HuH-7 (cell line): ENCODE results near the gene MYLK3.

ENCODE experiments used
- DNase-seq: peaks from one replicate; pipeline ENCODE4 v3.0.0; 2011; ENCODE audit warnings: low spot score

Gene MYLK3

DNA sequence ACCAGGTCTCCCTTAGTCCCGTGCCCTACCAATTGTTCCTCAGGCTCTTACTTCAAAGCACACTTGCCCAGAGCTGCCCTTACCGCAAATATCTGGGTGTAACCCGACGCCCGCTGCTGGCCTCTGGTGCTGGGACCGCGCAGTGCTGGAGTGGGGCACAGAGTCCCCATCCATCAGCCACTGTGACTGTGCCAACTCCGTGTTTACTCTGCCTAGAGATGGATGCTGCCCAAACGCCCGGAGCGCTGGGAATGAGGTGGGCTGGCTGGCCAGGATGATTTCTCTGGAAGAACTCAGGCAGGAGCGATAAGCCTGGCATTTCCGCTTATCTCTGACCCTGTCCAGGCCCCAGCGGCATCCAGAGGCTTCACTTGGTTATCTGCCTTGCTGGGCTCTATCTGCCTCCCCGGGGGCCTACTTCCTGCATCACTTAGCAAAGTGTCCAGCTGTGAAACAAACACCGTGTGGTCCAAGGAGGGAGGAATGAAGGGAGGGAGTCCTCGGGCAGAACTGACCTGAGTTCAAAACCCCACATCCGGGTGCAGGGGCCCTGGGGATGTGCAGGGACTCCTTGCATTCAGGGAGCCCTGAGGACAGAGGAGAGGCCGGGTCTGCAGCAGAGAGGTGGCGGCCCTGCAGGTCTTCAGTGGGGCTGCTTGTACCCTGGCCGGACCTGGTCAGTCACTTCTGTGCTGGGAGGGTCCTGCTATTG lies 9.4 kb upstream of the MYLK3 start:
- no peak for DNase-seq

DNA sequence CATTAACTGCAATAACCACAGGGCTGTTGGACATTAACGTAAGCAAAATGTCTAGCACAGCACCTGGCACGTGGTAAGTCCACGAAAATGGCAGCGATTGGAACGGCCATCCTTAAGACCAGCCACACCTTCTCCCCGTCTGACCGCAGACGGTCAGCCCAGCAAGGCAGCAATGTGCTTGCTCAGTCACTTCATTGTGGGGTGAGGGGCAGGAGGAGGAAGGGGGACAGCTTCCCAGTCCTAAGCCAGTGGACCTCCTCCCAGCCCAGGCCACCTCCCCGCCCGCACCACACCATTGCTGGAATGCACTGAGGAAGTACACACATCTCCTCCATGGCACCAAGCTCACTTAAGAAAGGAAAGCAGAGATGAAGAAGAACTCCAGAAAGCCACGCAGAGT lies 8.6 kb upstream of the MYLK3 start:
- no peak for DNase-seq

DNA sequence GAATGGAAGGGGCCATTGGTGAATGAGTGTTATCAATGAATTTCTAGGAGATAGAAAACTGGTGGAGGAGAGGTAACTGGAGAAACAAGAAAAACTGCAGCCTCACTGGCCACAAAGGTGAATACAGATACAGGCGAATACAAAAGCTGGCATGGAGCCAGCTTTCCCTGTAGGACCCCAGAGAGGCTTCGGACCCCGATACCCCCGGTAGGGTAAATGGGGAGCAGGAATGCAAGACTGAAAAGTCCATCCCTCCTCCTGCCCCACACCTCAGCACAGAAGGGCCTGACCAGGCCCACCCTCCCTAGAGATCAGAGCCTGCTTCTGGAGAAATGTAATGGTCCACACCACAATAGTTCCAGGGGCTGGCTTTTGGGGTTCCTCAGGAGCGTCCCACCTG lies 4.9 kb upstream of the MYLK3 start:
- DNase-seq: no peak

DNA sequence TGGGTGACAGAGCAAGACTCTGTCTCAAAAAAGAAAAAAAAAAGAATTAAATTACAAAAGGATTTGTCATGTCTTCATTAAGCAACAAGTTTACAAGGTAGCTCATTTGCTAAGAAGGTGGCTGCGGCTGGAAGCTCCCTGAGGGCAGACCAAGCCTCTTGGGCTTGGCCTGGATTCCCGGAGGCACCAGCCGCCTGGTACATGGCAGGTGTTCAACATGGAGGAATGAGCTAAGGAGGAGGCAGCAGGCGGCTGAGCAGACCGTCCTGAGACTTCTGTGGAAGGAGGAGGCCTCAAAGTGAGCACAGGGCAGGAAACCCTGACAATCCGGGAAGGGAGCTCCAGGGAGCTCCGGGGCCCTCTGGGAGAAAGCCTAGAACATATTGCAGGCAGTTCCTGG lies 3.2 kb upstream of the MYLK3 start:
- DNase-seq: no peak

DNA sequence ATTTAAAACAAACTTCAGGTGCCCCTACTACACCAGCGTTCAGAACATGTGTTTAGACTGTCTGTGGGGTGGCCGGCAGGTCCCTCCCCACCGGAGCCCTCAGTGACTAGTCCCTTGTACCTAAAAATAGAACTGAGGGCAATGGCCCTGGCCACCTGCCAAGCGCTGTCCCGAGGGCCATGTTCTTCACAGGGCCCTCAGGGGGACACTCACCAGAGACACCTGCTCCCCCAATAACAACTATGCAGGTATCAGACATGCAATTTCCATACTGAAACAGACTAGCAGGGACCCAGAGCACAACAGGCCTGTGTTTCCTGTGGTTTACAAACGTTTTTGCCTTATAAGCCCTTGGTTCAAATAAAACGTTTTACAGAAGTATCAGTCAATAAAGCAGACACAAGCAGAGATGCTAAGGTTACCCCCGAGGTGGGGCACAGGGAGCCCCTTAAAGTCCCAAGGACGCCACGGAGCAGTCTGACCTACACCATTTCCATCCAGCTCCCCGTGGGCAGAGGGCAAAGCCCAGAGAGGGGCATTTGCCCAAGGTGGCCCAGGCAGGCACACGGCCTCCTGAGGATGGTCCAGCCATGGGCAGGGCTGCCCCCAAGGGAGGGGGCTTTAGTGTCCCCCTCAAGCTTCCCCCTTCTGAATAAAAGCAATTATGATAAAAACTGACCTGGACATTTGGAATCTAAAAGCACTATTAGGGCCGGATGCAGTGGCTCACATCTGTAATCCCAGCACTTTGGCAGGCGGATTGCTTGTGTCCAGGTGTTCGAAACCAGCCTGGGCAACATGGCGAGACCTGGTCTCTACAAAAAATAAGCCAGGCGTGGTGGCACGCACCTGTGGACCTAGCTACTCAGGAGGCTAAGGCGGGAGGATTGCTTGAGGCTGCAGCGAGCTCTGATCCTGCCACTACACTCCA lies 896 bp upstream of the MYLK3 start:
- DNase-seq: no peak

- peak; percentile 41 for DNase-seq
Measured at GRCh38 chr16:46746821-46747776, 1.0 kb downstream of the MYLK3 start.

DNA sequence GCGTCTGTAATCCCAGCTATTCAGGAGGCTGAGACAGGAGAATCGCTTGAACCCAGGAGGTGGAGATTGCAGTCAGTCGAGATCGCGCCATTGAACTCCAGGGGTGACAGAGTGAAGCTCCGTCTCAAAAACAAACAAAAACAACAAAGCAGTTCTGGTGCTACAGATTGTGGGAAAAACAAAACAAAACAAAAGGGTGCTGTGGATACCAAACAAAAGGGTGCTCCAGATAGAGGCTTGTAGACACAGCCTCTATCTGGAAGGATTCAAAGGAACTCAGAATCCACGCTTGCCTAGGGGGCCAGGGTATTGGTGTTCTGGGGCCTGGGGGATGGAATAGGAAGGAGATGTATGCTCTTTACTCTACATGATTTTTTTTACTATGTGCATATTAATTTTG lies 2.5 kb downstream of the MYLK3 start:
- no peak for DNase-seq

- no peak for DNase-seq
Measured at GRCh38 chr16:46743232-46743719, 4.9 kb downstream of the MYLK3 start.

DNA sequence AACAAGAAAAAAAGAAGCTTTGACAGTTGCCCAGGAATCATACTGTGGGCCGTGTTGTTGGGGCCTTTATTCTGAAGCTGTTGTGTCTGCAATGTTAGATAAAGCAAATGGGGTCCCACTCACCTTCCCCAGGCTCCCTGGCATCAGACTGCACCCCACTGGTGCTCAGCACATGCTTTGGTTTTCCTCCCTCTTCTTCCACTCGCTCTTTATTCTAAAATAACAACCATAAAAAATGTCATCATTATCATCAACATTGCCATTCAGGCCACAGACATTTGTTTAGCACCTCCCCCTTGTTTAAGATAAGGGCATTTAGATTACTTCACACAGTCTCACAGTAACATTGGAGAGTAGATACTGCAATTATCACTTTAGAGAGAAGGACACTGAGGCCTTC lies 8.2 kb downstream of the MYLK3 start:
- no peak for DNase-seq

GRCh38 chr16:46737621-46738214 lies 10.4 kb downstream of the MYLK3 start:
- DNase-seq: no peak

- no peak for DNase-seq
Measured at GRCh38 chr16:46736695-46737094, 11.4 kb downstream of the MYLK3 start.

DNA sequence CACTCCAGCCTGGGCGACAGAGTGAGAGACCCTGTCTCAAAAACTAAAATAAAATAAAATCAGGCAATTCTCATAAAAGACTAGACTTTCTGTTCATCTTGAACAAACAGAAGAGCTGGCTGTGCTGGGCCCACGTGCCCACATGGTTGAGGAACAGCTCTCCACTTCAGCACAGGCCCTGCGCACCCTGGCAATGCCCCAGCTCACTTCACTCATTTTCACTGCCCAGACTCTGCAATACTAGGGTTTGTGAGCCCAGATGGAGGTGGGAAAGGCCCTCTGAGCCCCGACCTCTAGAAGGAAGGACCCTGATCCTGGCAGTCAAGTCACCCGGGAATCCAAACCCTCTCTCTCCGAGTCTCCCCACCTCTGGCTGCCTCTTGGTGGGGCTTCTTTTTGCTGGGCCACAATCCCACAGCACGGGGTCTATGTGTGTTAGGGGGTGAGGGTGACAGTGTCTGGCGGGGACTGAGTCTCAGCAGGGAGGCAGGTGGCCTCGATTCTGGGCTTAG lies 14.8 kb downstream of the MYLK3 start:
- no peak for DNase-seq

GRCh38 chr16:46732561-46732960 lies 15.6 kb downstream of the MYLK3 start:
- no peak for DNase-seq

DNA sequence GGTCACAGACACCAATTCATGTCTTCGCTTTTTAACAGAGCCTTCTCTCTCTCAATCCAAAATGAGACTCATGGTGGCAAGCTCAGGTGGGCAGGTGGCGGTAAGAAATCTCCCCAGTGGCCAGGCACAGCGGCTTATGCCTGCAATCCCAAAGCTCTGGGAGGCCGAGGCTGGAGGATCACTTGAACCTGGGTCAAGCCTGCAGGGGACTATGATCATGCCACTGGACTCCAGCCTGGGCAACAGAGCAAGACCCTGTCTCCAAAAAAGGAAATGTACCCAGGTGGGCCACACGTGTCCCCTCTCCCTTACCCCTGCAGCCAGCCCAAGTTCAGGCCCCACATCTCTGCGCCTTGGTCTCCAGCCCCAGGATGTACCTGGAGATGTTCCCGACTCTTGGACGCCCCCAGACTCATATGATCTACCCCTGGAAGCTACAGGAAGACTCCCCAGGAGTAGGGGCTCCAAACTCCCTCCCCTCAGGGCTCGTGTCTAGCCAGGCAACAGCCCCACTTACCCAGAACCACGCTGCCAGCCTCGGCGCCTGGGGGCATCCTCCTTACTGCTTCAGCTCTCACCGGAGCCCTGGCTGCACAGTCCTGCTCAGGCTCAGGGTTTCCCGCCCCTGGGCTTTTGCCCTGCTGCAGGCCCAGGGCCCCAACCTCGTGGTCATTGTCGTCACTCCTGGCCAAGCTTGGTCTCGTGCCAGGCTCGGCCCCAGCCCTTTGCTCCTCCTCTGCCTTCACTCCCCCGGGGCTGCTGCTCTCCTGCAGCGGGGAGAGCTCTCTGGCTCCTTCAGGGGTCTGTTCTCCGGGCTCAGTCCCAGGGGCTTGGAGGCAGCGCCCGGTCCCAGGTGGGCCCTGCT lies 16.2 kb downstream of the MYLK3 start:
- no peak for DNase-seq

DNA sequence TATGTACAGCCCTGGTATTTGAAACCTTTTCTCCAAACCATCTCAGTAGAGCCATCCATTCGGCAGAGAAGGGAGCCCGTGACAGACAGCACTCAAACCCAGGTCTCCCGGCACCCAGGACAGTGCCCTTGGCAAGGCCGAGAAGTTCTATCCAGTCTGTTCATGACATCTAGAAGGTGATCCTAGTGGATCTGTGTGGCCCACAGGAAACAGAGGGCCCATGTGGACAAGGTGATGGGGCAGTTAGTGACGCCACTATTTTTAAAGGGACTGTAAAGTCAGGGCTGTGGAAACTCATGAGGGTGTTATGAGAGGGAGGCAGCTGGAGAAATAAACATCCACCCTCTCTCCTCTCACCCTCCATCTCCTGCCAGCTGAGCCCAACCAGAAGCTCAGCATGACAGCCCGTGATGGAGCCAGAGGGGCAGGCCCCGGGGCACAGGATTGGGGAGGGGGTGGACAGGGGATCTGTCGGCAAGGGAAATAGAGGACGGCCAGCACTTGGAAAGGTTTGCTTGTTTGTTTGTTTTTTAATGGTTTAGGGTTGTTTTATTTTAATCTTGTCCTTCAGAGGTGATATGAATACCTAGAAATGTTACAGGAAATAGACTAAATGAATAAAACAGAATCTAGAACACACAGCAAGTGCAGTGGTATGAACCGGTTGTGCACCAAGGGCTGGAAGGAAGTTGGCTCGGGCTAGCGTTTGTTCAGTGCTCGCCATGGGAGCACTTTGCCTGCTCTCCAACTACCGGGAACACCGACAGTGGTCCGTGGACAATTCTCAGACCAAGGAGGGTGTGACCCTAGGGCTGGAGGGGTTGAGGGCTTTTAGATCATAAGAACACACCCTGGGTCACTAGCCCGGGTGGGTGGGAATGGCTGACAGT lies 17.1 kb downstream of the MYLK3 start:
- DNase-seq: no peak

DNA sequence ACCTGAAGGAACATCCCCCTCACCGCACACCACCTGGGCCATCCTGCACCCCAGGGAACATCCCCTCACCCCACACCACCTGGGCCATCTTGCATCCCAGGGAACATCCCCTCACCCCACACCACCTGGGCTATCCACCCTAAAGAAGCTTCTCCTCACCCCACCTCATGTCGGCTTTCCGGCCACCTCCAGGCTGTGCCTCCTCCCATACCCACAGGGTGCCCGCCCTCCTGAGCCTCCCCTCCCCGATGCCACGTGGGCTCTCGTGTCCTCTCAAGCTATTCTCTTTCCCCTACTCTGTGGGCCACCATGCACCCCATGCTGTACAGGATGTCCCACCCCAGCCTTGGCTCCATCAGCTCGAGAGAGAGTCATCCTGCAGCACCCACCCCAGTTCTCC lies 18.0 kb downstream of the MYLK3 start:
- DNase-seq: no peak

DNA sequence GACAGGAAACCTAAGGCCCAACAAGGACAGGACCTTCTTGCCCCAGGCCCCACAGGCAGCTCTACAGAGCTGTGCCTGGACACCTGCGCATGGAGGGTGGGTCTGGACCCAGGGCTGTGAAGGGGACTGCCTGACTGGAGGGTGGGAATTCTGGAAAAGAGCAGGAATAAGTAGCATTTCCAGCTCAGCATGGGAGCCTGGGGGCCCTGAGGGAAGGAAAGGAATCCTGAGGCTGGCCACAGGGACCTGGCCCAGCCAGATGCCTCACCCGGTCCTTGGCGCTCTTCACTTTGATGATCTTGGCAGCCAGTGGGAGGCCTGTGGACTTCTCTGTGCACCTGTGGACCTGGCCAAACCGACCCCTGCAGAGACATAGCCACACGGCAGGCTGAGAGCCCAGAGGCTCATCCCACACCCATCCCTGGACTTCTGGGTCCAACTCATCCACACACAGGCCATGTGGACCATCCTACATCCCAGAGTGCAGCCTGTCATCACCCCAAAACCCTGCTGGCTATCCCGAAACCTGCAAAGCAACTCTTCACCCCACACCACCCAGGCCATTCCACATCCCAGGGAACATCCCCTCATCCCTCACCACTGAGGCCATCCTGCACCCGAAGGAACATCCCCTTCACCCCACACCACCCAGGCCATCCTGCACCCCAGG lies 18.7 kb downstream of the MYLK3 start:
- no peak for DNase-seq

DNA sequence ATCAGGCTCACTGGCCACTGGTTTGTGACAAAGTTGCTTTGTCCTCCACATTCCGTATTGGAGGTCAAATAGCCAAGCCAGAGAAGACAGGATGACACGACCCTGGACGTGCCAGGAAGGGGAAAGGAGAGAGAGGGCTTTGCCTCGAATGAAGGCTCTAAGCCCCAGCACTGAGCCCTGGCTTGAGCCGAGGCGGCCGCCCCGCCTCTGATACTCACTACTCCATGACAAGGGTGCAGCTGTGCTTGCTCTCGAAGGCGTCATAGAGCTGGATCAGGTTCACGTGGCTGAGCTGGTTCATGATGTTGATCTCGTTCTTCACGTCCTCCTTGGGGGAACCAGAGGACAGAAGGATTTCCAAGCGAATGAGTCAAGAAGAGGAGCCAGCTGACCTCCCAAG lies 19.3 kb downstream of the MYLK3 start:
- DNase-seq: no peak

DNA sequence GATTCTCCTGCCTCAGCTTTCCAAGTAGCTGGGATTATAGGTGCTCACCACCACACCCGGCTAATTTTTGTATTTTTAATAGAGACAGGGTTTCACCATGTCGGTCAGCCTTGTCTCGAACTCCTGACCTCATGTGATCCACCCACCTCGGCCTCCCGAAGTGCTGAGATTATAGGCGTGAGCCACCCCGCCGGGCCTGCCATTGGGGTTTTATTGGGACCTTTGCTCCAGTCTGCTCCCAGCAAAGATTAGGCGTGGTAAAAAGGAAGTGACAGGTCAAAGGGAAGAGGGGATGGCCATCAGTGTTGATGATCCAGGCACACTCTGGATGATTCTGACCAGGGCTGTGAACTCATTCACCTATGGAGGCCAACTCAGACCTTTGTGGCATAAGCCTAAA lies 20.5 kb downstream of the MYLK3 start:
- DNase-seq: no peak
